GM19372 (cell line): ENCODE data around the gene DHRS4L2.

Experiments
- ATAC-seq: cut with Tn5 transposase; IDR thresholded peaks from one replicate; pipeline ENCODE4 v1.9.1; 2021; ENCODE audit warnings: mild to moderate bottlenecking, low read depth, moderate library complexity; ENCODE audit not compliant: unreplicated experiment

DHRS4L2 gene

DNA sequence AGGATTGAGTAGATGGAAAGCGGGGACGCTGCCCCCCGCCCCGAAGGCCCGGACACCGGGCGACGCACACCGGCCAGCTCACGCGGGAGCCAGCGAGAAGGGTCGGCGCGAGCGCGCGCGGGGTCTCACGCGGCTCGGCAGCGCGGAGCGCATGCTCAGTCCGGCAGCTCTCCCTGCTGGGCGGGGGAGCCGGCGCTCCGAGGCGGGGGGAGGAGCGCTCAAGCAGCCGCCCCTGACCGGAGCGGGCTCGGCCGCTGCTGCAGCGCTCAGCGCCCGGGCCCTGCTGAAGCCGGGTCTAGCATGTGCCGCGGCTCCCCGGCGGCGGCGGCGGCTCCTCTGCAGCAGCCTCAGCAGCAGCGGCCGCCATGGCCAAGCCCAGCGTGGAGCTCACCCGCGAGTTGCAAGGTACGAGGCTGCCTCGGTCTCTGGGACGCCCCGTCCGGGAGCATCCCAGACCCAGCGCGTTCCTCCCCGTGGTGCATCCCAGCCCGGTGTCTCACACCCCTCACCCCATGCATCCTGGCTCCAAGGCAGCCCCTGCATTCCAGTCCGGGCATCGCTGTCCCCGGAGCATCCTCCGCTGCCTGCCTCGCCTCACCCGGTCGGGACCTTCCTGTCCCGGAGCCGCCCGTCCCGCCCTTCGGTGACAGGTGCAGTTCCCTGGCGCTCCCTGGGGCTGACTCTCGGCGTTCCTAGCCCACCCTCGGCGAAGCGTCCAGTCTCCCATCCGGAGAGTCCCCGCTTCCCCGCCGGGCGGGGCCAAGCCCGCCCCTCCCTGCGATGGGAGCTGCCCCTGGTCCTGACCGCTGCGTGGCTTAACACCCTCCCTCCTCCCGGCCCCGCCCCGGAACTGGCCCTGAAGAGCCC is 63.3 kb downstream of the DHRS4L2 start, which contains the start of gene CARMIL3:
Gene CARMIL3, plus strand, starts transcription at position 221 of the 867 bp plus-strand sequence. Its CDS starts 145 bp downstream, at position 366.
- peak; percentile 73 for ATAC-seq

DNA sequence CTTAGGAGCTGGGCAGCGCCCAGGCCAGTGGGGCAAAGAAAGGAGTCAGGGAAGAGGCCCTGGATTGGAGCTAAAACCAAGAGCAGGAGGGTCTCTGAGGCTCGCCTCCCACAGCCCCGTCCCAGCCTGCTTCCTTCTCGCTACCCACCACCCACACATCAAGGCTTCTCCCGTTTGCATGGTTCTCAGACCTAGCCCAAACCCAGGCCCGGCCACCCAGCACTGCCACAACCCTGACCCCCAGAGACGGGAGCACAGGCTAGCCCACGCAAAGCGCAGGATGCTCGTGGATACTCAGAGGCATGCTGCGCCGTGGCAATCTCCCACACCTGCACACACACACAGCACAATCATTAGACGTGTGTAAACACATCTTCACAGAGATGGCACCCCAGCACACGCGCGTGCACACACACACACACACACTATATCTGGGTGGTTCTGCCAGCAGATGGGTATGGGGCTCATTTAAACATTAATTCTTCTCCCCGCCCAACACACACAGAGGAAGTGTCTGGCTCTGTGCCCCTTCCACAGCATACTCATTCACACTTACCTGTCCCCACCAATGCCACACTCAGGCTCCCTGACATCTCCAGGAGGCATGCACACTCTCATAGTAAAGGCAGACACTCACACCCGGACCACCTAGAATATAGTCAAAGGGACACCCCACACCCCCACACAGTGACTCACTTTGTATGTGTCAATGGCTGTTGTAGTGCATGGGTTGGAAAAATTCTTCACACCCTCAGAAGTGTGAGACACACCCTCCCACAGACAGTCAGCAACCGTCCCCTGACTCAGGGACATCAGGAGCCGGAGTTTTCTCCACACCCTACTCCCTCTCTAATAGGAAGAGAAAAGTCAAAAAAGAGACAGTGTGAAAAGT is 64.2 kb downstream of the DHRS4L2 start:
- ATAC-seq, result no peak

DNA sequence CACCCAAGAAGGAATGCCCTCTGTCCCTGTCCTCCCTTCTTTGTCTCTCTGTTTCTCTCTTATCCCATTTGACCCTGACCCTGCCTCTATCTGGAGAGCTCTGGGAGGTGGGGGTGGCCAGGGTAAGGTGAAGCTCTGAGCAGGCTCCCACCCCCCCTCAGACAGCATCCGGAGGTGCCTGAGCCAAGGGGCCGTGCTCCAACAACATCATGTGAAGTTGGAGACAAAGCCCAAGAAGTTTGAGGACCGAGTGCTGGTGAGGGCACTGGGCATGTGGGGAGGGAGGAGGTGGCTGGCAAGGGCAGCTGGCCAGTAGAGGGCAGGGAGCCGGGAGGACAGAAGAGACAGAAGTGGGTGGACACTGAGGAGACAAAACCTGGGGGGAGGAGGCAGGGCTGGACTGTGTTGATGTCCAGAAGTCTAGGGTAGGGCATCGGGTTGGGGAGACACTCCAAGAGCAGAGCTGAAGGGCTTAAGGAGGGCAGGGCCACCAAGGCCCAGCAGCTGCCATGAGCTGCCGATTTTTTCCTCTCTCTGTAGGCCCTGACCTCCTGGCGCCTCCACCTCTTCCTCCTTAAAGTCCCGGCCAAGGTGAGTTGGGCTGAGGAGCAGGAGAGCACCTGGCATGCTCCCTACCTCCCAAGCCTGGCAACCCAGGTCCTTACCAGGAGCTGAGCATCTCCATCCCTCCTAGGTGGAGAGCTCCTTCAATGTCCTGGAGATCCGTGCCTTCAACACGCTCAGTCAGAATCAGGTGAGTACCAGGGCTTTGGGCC is 65.0 kb downstream of the DHRS4L2 start:
- ATAC-seq, result no peak

DNA sequence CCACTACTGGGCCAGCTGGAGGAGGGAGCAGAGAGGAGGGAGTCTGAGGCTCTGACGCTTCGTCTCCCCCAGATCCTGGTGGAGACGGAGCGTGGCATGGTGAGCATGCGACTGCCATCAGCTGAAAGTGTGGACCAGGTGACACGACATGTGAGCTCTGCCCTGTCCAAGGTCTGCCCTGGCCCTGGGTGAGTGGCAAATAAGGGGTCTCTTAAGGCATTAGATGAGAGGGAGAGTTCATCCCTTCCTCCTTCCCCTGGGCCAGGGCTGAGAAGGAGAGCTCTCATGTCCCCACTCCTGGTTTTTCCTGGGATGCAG is 65.6 kb downstream of the DHRS4L2 start:
- no peak for ATAC-seq

DNA sequence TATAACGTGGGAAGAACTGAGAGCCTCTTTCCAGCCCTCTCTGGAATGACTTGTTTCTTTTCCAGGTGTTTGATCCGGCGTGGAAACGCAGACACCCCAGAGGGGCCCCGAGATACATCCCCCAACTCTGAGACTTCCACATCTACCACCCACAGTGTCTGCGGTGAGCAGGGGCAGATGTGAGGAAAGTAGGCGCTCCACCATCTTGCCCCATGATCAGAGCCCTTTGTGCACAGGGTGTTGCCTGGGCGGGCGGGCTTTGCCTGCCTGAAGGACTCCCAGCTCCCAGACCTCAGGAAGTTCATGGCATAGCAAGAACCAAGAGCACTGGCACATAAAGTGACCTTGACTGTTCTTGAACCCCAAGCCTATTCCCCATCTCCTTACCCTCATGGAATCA is 65.9 kb downstream of the DHRS4L2 start:
- ATAC-seq, result no peak
